ENCODE results near the gene SNX3.
A peak's percentile ranks its signal among the peaks of the same experiment; 100 is the strongest.
"Not testable (repeated sequence)": the region's sequence is repeated elsewhere in the genome, so short reads cannot be mapped to it uniquely, and the experiment has no call there.

SNX3 gene

GRCh38 chr6:108260809-108261569 is at the start of gene SNX3:
TSS of gene SNX3 (minus strand) at chr6:108261040. CDS start at chr6:108260921, 119 bp downstream.
- DNase-seq (ENCODE audit: low read depth), result peak; percentile 80

- DNase-seq (ENCODE audit: low read depth), result no peak
Observed at GRCh38 chr6:108309844-108310243, 49.0 kb upstream of the SNX3 start.

GRCh38 chr6:108308641-108309040 is 47.8 kb upstream of the SNX3 start:
- DNase-seq (ENCODE audit: low read depth), result not testable (repeated sequence)

DNA sequence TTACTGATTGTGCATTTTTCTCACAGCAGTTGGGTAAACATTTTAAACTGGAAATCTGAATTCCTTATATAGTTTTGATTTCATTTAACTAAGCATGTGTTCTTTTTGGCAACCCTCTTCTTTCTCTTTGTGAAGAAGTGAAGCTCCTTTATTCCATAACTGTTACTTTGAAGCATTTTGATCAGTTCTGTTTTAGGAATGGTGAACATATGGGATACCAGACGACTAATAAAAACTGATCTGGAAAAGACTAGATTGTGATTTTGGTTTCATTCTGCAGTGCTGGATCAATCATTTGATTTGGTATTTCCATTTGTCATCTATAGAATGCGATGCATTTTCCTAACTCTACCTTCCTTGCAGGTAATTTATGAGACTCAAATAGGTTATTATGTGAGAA is 43.8 kb upstream of the SNX3 start:
- DNase-seq (ENCODE audit: low read depth), result no peak

DNA sequence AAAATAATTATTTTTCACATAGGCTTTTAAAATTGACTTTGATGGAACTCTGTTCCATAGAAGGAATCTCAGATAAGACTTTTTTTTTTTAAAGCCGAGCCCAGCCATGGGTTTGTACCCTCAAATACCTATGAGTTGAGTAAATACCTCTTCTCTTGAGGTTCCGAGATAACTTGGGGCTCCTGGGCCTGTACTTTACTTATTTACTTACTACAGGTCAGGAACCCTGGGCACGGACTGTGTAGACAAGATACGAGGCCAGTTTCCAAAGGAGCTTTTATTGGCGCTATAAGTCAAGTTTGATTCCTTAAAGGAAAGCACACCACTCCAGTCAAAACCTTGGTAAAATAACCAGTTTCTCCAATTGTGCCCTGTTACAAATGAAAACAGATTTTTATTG is 41.5 kb upstream of the SNX3 start:
- DNase-seq (ENCODE audit: low read depth), result no peak

DNA sequence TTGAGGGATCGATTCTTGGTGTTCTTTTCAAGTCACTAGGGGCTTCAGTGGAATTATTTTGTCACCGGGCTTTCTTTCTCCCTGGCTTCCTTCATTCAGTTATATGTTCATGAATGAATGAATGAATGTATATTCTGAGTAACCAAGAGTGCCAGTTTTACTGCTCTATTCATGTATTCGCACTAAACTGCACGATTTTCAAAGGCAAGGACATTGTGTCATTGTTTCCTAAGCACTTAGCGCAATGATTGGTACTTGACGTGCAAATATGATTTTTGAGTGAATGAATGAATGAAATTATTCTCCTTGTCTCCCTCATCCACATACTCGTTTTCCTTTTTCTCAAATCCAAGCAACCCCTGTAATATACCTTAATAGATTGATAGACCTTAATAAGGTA is 34.8 kb upstream of the SNX3 start:
- DNase-seq (ENCODE audit: low read depth), result no peak

- DNase-seq (ENCODE audit: low read depth), result peak; percentile 81
Observed at GRCh38 chr6:108294727-108295625, 34.1 kb upstream of the SNX3 start, which contains the start of gene AFG1L. TSS of gene AFG1L (plus strand) at chr6:108295054. CDS start at chr6:108295080, 26 bp downstream.

DNA sequence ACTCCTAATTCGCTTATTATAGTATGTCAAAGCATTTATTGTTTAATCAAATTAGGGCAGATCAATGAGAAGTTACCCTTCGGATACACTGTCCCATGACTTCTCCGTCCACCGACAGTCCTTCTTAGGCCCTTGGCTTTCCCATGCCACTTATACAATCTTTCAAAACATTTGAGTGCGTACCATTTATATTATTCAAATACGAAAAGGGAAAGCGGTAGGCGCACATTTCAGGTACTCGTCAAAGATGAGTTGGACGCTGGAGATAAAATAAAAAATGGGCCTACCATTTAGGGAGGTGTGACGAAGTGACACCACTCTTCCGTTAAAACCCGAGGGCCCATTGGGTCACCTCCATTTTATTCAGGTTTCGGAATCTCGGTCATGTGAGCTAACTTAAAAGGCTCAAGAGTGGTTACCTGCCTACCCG is 33.5 kb upstream of the SNX3 start:
- no peak for DNase-seq (ENCODE audit: low read depth)

- no peak for DNase-seq (ENCODE audit: low read depth)
Observed at GRCh38 chr6:108293527-108294296, 32.9 kb upstream of the SNX3 start.

DNA sequence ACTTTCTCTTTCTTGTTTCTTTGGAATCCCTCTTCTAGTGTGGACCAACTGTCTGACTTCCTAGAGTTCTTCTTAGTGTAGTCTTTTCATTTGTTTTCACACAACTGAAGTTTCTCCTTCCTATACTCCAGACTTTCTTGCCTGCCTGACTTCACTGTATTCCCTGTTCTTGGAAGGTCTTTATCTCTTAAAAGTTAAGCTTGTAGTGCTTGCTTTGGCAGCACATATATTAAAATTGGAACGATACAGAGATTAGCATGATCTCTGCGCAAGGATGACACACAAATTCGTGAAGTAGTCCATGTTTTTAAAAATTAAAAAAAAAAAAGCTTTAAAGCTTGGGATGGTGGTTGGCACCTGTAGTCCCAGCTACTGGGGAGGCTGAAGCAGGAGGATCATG is 31.7 kb upstream of the SNX3 start:
- DNase-seq (ENCODE audit: low read depth), result not testable (repeated sequence)

DNA sequence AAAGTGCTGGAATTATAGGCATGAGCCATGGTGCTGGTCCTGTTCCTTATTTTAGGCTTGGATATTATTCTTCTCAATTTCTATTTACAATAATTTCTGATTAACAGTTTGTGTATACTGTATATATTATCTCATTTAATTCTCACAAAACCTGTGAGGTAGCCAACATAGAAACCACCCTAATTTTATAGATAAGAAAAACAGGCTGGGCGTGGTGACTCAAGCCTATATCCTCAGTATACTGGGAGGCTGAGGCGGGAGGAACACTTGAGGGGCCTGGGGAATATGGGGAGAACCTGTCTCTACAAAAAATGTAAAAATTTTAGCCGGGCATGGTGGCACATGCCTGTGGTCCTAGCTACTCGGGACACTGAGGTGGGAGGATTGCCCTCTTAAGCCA is 30.3 kb upstream of the SNX3 start:
- DNase-seq (ENCODE audit: low read depth), result no peak

DNA sequence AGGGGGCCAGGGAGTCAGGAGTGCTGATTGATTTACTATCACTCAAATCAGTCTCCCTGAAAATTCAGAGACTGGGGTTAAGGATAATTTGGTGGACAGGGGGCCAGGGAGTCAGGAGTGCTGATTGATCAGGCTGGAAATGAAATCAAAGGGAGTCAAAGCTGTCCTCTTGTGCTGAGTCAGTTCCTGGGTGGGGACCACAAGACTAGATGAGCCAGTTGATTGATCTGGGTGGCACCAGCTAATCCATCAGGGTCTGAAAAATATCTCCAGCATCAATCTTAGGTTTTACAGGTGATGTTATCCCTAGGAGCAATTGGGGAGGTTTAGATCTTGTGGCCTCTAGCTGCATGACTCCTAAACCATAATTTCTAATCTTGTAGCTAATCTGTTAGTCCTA is 27.9 kb upstream of the SNX3 start:
- DNase-seq (ENCODE audit: low read depth), result no peak

GRCh38 chr6:108287373-108287772 is 26.5 kb upstream of the SNX3 start:
- DNase-seq (ENCODE audit: low read depth), result no peak

DNA sequence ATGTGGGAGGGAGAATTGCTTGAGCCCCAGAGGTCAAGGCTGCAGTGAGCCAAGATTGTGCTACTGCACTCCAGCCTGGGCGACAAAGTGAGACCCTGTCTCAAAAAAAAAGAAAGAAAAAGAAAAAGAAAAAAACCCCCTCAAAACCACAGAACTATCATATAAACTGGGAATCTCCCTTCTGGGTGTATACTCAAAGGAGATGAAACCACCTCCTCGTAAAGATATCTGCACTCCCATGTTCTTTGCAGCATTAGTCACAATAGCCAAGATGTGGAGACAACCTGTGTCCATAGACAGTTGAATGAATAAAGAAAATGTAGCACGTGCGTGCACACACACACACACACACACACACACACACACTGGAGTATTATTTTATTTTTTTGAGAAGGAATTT is 25.5 kb upstream of the SNX3 start:
- DNase-seq (ENCODE audit: low read depth), result no peak

DNA sequence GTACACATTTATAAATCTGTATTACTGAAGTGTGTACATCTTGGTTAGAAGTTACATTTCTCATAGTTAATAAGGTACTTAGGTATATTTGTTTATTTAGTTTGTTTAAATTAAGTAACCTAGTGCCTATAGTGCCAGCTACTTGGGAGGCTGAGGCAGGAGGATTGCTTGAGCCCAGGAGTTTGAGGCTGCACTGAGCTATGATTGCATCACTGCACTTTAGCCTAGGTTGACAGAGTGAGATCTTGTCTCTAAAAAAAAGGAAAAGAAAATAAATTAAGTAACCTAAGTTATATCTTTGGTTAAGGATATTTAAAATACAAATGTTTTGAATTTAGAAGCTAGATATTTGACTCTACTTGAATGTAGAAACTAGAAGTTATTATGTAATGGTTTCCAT is 24.5 kb upstream of the SNX3 start:
- no peak for DNase-seq (ENCODE audit: low read depth)

GRCh38 chr6:108277831-108278230 is 17.0 kb upstream of the SNX3 start:
- DNase-seq (ENCODE audit: low read depth), result no peak

DNA sequence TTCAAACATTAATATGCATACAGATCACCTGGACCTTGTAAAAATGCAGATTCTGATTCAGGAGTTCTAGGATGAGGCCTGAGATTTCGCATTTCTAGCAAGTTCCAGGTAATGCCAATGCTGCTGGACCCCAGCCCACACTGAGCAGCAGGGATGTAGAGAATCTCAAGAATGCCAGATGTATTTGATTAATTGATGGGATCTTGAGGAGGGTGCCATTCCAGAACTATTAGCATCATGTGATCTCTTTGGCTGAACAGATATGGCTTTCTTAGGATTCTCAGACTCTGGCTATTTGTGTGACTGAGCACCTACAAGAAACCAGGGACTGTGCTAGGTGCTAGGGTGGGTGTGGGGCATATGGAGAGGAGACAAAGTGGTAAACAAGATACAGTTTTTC is 16.5 kb upstream of the SNX3 start:
- no peak for DNase-seq (ENCODE audit: low read depth)

DNA sequence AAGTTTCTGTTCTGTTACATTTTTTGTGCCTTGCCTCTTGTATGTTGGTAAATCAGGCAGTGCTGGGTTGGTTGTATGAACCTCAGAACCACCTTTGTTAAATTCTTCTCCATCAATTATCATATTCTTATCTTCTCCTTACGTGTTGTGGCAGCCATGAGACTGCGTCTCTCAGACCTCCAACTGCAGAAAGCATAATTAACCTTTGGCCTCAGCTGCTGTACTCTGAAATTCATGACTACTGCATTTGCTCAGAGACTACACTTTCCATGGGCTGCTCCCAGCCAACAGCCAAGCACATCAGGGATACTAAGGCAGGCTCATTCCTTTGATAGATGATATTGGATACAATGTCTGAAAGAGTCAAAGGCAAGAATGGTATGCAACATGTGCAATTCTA is 15.1 kb upstream of the SNX3 start:
- no peak for DNase-seq (ENCODE audit: low read depth)

DNA sequence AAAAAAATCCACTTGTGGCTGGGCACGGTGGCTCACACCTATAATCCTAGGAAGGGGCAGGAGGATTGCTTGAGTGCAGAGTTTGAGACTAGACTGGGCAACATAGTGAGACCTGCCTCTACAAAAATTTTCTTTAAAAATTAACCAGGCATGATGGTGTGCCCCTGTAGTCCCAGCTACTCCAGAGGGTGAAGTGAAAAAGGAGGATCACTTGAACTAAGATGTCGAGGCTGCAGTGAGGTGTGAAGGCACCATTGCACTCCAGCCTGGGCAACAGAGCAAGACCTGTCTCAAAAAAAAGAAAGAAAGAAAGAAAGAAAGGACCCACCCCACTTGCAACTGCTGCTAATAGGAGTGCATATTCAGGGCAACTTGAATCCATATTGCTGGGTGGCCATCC is 13.7 kb upstream of the SNX3 start:
- DNase-seq (ENCODE audit: low read depth), result no peak

GRCh38 chr6:108269955-108270354 is 9.1 kb upstream of the SNX3 start:
- not testable (repeated sequence) for DNase-seq (ENCODE audit: low read depth)

GRCh38 chr6:108268845-108269244 is 8.0 kb upstream of the SNX3 start:
- no peak for DNase-seq (ENCODE audit: low read depth)

DNA sequence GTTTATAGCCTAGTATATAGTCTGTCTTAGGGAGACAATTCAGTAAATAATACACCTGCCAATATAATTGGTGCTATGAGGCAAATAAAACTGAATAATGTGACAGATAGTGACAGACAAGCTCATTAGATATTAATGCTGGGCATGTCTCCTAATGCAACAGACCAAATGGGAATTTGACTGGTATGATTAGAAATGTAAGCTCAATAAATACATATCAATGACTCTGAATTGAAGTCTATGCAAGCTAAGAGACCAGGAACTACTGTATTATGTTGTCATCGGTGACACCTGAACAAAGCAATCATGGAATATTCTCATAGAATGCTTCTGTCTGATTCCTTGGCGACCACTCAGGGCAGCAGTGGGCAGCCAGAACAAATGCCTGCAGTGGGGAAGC is 2.5 kb upstream of the SNX3 start:
- DNase-seq (ENCODE audit: low read depth), result no peak

Data from activated gamma-delta T cell treated with anti-CD3 and anti-CD28 coated beads, Interleukin-2, amount 50 U/mL, for 16 hours (primary cell).